Measurements from ENCODE around the gene ATG4C. TPM values are rescaled to one million over a fixed set of nuclear protein-coding genes. Genes with fewer than 3 reads are reported as not detected.
"Not testable (repeated sequence)": the region's sequence is repeated elsewhere in the genome, so short reads cannot be mapped to it uniquely, and the experiment has no call there.

The ATG4C gene, protein sequence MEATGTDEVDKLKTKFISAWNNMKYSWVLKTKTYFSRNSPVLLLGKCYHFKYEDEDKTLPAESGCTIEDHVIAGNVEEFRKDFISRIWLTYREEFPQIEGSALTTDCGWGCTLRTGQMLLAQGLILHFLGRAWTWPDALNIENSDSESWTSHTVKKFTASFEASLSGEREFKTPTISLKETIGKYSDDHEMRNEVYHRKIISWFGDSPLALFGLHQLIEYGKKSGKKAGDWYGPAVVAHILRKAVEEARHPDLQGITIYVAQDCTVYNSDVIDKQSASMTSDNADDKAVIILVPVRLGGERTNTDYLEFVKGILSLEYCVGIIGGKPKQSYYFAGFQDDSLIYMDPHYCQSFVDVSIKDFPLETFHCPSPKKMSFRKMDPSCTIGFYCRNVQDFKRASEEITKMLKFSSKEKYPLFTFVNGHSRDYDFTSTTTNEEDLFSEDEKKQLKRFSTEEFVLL
- total RNA-seq: 10 to 100 TPM in 1 of 4 donors, 1 to 10 TPM in 1, under 1 TPM in 1, not detected in 1; 0.60 to 10.6 (median 5.5) TPM

DNA sequence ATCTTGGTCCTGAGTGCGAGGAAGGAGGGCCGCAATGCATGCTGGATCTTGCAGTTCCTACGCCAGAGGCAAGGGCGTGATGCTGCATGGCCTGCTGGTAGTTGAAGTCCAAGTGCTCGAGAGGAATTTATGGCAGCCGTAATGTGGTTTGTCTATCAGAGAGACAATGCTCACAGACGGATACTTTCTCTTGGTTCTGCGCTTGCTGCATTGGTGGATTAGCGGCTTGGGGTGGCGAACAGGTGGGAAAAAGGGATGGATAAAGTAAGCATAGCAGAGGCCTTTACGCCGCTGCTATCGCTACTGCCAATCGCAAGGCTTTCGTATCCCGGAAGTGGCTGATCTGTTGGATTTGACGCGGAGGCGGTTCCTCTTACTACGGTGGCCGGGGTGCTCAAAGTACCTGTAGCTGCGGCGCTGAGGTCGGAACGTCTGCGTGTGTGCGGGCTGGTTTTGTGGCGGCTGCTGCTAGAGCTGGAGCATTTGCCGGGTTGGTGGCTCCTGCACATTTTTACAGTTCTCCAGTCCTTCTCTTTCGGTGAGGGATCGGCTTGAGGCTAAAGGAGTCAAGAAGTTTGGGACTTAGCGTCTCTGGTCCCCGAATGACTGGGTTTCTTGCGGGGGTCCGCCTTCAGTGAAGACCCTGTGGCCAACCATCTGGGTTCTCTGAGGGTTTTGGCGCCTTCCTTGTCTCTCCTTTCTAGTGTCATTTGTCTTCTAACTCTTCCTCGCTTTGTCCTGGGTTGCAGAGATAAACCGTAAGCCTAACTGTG lies at the start of gene ATG4C:
ATG4C (plus strand) TSS at position 397 of the 773 bp plus-strand sequence. CDS start 19,655 bp downstream, outside the sequence.
- H3K27ac ChIP-seq: peak within 1 kb of the TSS; percentile 86 to 95 (median 92)
- peak; percentile 96 for DNase-seq
- H3K4me1 ChIP-seq: peaks cover 0 to 16% (median 9%) of the 10 kb centered on the region in 4 donors
- in situ Hi-C loops (cut with MboI; ENCODE audit: low pct_ligation_motif_present in 1 of 4, low pct_unique_long_range_greater_than_20kb in 1 of 4, low sequenced_read_pairs in 3 of 4) (no loop called here), intact Hi-C loops (cut with DNase I; ENCODE audit: low total_unique reads) (no loop called here)
- H3K36me3 ChIP-seq: no peaks in the 10 kb centered on the region
- TF ChIP-seq POLR2AphosphoS5 (IDR thresholded peaks at IDR 0.05) (peak; percentile 72 to 93 (median 81)), EP300 (IDR thresholded peaks at IDR 0.05; ENCODE audit: low read depth) (no peak), POLR2A (IDR thresholded peaks at IDR 0.05) (peak; percentile 73)
- TF ChIP-seq, protein P1, sequence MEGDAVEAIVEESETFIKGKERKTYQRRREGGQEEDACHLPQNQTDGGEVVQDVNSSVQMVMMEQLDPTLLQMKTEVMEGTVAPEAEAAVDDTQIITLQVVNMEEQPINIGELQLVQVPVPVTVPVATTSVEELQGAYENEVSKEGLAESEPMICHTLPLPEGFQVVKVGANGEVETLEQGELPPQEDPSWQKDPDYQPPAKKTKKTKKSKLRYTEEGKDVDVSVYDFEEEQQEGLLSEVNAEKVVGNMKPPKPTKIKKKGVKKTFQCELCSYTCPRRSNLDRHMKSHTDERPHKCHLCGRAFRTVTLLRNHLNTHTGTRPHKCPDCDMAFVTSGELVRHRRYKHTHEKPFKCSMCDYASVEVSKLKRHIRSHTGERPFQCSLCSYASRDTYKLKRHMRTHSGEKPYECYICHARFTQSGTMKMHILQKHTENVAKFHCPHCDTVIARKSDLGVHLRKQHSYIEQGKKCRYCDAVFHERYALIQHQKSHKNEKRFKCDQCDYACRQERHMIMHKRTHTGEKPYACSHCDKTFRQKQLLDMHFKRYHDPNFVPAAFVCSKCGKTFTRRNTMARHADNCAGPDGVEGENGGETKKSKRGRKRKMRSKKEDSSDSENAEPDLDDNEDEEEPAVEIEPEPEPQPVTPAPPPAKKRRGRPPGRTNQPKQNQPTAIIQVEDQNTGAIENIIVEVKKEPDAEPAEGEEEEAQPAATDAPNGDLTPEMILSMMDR (IDR thresholded peaks at IDR 0.05): peak in 3 of 5 experiments; percentile 33 to 54 (median 40)
- WGBS, 2 donors (ENCODE audit: low coverage in 1 of 2): 0 to 1% methylated on average over 6 to 38 of the region's 38 CpGs
- H3K4me3 ChIP-seq: peak within 1 kb of the TSS; percentile 70 to 95 (median 78)
- no peaks in the 10 kb centered on the region for H3K27me3 ChIP-seq
- H3K9me3 ChIP-seq: no peaks in the 10 kb centered on the region

DNA sequence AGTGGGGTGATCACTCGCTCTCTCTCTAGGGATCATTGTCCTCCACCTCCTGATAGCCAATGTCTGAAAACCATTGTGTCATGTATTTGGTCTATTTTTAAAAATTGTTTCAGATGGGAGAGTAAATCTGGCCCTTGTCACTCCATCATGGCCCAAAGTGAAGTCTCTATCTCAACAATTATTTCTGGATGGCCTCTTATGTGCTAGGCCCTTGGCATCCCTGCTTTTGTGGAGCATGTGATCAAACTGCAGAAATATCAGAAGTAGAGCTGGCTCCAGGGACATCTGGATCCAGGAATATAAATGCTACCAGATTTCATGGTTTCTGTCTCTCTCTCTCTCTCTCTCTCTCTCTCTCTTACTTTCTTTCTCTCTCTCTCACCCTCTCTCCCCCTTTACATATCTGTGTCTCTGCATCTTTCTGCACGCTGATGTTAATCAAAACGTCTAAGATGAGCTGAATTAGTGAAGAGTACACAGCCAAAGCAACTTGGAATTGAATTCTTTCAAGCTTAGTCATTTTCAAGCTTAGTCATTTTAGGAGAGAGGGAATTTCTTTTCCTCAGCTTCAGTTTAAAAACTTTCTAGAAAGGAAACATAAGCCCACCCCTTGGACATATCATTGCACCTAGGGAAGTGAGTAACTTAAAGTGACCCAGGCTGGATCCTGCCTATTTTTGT lies 48.3 kb upstream of the ATG4C start:
- TF ChIP-seq POLR2AphosphoS5 (IDR thresholded peaks at IDR 0.05) (no peak), POLR2A (IDR thresholded peaks at IDR 0.05) (no peak)
- TF ChIP-seq, protein P1 (IDR thresholded peaks at IDR 0.05): no peak
- in situ Hi-C loops (cut with MboI; ENCODE audit: low pct_ligation_motif_present in 1 of 4, low pct_unique_long_range_greater_than_20kb in 1 of 4, low sequenced_read_pairs in 3 of 4): loop anchor here in 3 of 4 donors (25.0 kb wide), 3 partner anchors 198 to 573 kb away; no protein-coding TSS in a partner anchor
- Histone ChIP-seq H3K27me3 (no peaks in the 10 kb centered on the region), H3K4me3 (no peak overlapping the region), H3K9me3 (no peaks in the 10 kb centered on the region), H3K36me3 (no peaks in the 10 kb centered on the region), H3K4me1 (peaks cover 0 to 19% (median 5%) of the 10 kb centered on the region in 4 donors), H3K27ac (no peak overlapping the region)
- no peak for DNase-seq
- intact Hi-C loops (cut with DNase I; ENCODE audit: low total_unique reads): no loop called here
- WGBS, 2 donors (ENCODE audit: low coverage in 1 of 2): 40 to 74% methylated on average over 3 of the region's 3 CpGs

DNA sequence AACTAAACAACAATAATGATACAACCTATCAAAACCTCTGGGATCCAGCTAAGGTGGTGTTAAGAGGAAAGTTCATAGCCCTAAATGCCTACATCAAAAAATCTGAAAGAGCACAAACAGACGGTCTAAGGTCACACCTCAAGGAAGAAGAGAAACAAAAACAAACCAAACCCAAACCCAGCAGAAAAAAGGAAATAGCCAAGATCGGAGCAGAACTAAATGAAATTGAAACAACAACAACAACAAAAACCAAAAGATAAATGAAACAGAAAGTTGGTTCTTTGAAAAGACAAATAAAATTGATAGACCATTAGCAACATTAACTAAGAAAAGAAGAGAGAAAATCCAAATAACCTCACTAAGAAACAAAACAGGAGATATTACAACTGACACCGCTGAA lies 43.2 kb upstream of the ATG4C start:
- 64 to 67% methylated on average over 3 of the region's 3 CpGs for WGBS, 2 donors (ENCODE audit: low coverage in 1 of 2)
- H3K27ac ChIP-seq, H3K36me3 ChIP-seq, H3K4me1 ChIP-seq, H3K4me3 ChIP-seq, DNase-seq, H3K9me3 ChIP-seq, H3K27me3 ChIP-seq: not testable (repeated sequence)
- intact Hi-C loops (cut with DNase I; ENCODE audit: low total_unique reads) (loop anchor here (5.0 kb wide), 1 partner anchor 233 kb away; no protein-coding TSS in a partner anchor), in situ Hi-C loops (cut with MboI; ENCODE audit: low pct_ligation_motif_present in 1 of 4, low pct_unique_long_range_greater_than_20kb in 1 of 4, low sequenced_read_pairs in 3 of 4) (loop anchor here (10.0 to 25.0 kb wide), 5 partner anchors 203 to 578 kb away; no protein-coding TSS in a partner anchor)

DNA sequence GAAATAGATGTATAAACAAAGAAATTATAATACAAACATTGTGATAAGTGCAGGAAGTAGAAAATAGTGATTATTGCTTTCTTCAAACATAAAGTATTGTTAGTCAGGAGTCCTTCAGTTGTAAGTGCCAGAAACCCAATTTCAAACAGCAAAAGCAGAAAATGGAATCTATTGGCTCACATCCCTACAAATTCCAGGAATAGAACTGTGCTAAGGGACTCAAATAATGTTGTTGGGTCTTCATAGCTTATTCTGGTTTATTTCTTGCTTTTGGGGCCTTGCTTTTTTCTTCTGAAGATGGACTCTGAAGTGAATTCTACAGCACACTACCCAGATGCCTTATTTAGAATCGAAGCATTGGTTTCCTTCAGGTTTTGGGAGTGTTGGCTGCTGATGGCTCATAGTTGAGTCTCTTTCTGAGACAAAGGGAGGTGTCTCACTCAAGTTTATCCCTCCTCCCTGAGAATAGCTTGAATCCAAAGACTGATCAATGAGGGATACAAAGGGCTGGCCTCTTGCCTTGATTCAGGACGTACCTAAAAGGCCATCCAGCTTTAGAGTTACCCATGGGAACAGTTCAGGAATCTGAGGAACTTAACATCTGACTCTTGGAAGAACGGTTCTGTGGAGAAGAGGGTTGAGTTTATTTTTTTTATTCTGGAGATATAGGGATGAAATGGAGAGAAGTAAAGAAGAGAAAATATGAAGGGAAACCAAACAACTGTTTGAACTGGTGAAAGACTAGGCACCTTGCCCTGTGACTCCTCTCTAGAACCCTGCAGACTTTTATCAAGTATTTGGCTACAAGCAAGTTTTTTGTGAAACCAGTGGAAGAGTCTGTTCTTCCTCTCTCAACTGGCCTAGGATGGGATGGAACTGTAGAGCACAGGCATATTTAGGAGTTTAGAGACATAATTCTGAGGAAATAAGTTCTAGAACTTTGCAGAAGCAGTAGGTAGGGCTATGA lies 39.0 kb upstream of the ATG4C start:
- no peak for DNase-seq
- no peaks in the 10 kb centered on the region for H3K36me3 ChIP-seq
- intact Hi-C loops (cut with DNase I; ENCODE audit: low total_unique reads): loop anchor here (5.0 kb wide), 1 partner anchor 238 kb away; no protein-coding TSS in a partner anchor
- H3K27me3 ChIP-seq: no peaks in the 10 kb centered on the region
- in situ Hi-C loops (cut with MboI; ENCODE audit: low pct_ligation_motif_present in 1 of 4, low pct_unique_long_range_greater_than_20kb in 1 of 4, low sequenced_read_pairs in 3 of 4): loop anchor here (10.0 to 25.0 kb wide), 5 partner anchors 208 to 583 kb away; no protein-coding TSS in a partner anchor
- H3K27ac ChIP-seq: no peak overlapping the region
- H3K4me3 ChIP-seq: no peak overlapping the region
- no peaks in the 10 kb centered on the region for H3K9me3 ChIP-seq
- 0 to 34% methylated on average over 1 to 3 of the region's 3 CpGs for WGBS, 2 donors (ENCODE audit: low coverage in 1 of 2)
- no peaks in the 10 kb centered on the region for H3K4me1 ChIP-seq
- TF ChIP-seq, protein P1 (IDR thresholded peaks at IDR 0.05): no peak

Measured in transverse colon (tissue), 4 donors.